ENCODE data around the gene WRNIP1. TPM values are rescaled to one million over a fixed set of nuclear protein-coding genes. Genes with fewer than 3 reads are reported as not detected.

The WRNIP1 gene
- total and polyA plus RNA-seq, 2 of the 13 experiments (the other 11 are each of a cell fraction or from before 2014, with no cell fraction given) = 77.7 to 90.3 TPM

DNA sequence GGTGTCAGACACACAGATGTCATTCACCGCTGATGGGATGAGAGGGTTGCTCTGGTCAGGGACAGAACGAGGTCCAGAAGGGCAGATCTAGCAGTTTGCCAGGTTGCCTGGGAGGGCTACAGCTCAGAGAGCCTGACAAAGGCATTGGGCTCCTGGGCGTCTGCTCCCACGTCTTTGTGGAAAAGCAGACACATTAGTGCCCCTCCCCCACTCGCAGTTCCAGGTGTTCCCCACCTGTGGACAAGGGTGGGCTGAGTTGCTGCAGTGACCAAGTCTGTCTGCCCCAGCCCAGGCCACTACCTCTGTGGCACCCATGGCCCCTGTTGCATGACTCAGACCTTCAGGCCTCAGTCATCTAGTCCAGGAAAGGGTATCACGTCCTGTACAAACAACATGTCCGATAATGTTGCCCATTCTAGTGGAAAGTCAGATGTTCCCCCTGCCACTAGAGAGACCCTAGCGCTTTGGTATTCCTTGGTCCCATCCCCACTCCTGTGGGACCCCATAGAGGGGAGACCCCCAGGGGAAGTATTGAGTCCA is 37.4 kb downstream of the WRNIP1 start:
- ATAC-seq (no peak), DNase-seq (ENCODE audit: low spot score) (no peak), FAIRE-seq (no peak)
- Histone ChIP-seq H3K79me2 (ENCODE audit: insufficient read depth, low read length) (no peaks in the 10 kb centered on the region), H3K4me2 (ENCODE audit: low read depth, low read length) (no peak overlapping the region), H2AFZ (ENCODE audit: low read length) (no peak overlapping the region), H3K4me3 (replicated peaks in 1 of 3; ENCODE audit: insufficient read depth in 1 of 3, low read depth in 2 of 3, low read length in 3 of 3) (no peak overlapping the region), H3K9ac (ENCODE audit: insufficient read depth, low read depth, low read length) (no peak overlapping the region), H3K36me3 (replicated peaks in 1 of 2; ENCODE audit: control insufficient read depth in 1 of 2, insufficient read depth in 2 of 2, low read length in 2 of 2) (no peaks in the 10 kb centered on the region), H3K27ac (ENCODE audit: extremely low read length, insufficient read depth, low read length) (no peak overlapping the region), H3K9me3 (ENCODE audit: low read length) (no peaks in the 10 kb centered on the region), H3K27me3 (ENCODE audit: control insufficient read depth in 1 of 2, insufficient read depth in 2 of 2, low read length in 2 of 2) (no peaks in the 10 kb centered on the region), H3K4me1 (ENCODE audit: insufficient read depth, low read length) (peaks cover 18% of the 10 kb centered on the region), H4K20me1 (ENCODE audit: insufficient read depth, low read length) (no peaks in the 10 kb centered on the region)
- no TSS peak for BruUV-seq (replicated peaks)
- WGBS (ENCODE audit: low lambda C conversion rate) = 83% methylated on average over 8 of the region's 8 CpGs
- POLR2A ChIA-PET = no interaction called here
- CTCF ChIA-PET (ENCODE audit: low intra/inter-chr PET ratio, low total read pairs) = no interaction called here
- TF ChIP-seq ATM (IDR thresholded peaks at IDR 0.05; ENCODE audit: borderline replicate concordance) (no peak), RAD51 (IDR thresholded peaks at IDR 0.05; ENCODE audit: borderline replicate concordance) (no peak), KDM6A (CRISPR knock-in tag; IDR thresholded peaks at IDR 0.05; ENCODE audit: low read depth) (no peak), ZNF224 (CRISPR knock-in tag; IDR thresholded peaks at IDR 0.05) (no peak)
- TF ChIP-seq, protein P1, sequence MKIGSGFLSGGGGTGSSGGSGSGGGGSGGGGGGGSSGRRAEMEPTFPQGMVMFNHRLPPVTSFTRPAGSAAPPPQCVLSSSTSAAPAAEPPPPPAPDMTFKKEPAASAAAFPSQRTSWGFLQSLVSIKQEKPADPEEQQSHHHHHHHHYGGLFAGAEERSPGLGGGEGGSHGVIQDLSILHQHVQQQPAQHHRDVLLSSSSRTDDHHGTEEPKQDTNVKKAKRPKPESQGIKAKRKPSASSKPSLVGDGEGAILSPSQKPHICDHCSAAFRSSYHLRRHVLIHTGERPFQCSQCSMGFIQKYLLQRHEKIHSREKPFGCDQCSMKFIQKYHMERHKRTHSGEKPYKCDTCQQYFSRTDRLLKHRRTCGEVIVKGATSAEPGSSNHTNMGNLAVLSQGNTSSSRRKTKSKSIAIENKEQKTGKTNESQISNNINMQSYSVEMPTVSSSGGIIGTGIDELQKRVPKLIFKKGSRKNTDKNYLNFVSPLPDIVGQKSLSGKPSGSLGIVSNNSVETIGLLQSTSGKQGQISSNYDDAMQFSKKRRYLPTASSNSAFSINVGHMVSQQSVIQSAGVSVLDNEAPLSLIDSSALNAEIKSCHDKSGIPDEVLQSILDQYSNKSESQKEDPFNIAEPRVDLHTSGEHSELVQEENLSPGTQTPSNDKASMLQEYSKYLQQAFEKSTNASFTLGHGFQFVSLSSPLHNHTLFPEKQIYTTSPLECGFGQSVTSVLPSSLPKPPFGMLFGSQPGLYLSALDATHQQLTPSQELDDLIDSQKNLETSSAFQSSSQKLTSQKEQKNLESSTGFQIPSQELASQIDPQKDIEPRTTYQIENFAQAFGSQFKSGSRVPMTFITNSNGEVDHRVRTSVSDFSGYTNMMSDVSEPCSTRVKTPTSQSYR (CRISPR knock-in tag; IDR thresholded peaks at IDR 0.05; ENCODE audit: borderline replicate concordance) = no peak
- intact Hi-C loops (cut with micrococcal nuclease; ENCODE audit: unreplicated experiment) = no loop called here
- in situ Hi-C loops (cut with HindIII; ENCODE audit: extremely low pct_ligation_motif_present, low pct_unique_long_range_greater_than_20kb) = no loop called here

Data from HepG2 (cell line).